Activated T-cell treated with anti-CD3 and anti-CD28 coated beads, Interleukin-2, amount 50 U/mL, for 48 hours (primary cell): Measurements from ENCODE around the gene PALM2AKAP2.
"Not testable (repeated sequence)": the region's sequence is repeated elsewhere in the genome, so short reads cannot be mapped to it uniquely, and the experiment has no call there.

ENCODE experiments used
- DNase-seq, 2 experiments: peaks; one replicate each; pipeline ENCODE4 v3.0.0-alpha.2; 2020

Gene PALM2AKAP2

DNA sequence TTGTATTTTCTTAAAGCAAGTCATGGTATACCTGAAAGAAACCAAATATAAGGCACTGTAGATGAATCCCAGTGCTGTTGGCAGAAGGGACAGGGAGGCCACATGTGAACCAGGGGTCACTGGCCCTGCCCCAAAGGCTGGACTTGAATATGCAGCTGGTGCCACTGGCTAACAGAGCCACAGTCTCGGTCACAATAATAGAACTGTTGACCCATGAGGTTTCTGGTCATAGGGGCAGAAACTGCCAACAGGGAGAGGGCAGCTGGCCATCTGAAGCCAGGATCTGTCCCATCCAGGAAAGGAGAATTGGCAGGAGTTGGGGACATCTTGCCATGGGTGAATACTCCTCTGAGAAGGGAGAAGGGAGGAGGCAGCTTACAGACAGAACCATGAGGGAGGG lies 31.9 kb downstream of the PALM2AKAP2 start:
- no peak for DNase-seq

DNA sequence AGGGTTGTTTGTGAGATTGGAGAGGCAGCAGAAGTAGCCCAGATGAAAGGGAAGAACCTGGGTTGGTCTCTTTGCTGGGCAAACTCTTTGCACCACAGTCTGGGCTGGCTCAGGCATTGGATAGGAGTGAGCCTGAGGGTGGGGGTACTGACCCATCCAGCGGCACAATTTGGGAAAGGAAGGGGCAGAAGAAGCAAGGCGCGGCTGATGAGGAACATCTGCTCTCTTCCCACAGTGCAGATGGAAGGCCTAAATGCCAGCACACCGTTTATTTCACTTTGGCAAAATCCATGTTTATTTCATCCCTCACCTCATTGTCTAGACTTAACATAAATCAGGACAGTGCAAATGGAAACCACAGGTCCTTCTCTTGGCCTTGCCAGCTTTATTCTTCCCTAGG lies 32.3 kb downstream of the PALM2AKAP2 start:
- DNase-seq: no peak

DNA sequence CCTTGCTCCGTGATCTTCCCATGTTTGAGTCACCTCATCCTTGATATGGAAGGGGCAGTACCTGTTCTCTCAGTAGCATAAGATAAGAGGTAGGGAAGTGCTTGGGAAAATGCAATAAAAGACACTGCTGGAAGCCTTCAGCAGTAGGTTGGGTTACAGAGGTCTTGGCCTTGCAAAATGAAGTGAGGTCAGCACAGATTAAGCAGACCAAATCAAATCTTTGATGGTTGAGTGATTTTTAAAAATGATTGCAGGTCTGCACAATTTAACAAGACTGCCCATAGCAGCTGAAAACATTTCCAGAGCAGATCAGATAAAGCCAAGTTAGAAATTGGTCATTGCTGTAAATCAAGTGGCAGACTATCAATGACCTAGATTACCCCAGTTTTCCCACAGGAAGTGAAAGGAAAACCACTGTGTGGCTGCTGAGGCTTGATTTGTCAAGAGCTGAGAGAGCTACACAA lies 32.9 kb downstream of the PALM2AKAP2 start:
- DNase-seq: no peak

DNA sequence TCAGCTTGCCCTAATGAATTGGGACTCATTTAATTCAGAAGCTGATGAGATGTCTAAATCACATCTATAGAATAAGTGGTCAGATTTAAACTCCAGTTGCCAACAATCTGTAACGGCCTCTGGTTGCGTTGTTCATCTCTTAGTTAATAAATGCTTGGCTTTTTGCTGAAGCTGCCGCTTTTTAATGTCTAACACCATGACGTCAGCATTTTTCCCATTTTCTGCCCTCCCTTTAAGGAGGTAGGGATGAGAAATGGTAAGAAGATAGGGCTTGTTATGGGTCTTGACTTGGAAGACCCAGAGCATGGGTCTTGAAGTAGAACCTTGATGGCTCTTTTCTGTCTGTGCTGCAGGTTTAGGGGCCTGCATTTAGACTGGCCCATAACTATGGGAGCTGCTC lies 33.3 kb downstream of the PALM2AKAP2 start:
- DNase-seq: no peak

DNA sequence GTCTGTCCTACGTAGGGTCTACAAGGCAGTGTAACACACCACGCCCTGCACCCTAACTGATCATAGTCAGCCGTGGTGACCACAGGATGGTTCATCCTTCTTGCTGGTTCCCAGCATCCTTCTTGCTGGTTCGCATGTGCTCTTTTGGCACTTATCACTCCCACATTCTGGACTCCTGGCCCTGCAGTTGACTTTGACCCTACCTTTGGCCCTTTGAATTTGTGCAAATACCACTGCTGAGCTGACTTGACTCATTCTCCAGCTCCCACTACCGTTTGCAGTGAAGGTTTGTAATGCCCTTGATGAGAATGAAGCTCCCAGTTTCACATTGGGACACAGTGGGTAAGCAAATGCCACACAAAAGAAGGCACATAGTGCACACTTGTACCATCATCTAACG lies 33.8 kb downstream of the PALM2AKAP2 start:
- no peak for DNase-seq

DNA sequence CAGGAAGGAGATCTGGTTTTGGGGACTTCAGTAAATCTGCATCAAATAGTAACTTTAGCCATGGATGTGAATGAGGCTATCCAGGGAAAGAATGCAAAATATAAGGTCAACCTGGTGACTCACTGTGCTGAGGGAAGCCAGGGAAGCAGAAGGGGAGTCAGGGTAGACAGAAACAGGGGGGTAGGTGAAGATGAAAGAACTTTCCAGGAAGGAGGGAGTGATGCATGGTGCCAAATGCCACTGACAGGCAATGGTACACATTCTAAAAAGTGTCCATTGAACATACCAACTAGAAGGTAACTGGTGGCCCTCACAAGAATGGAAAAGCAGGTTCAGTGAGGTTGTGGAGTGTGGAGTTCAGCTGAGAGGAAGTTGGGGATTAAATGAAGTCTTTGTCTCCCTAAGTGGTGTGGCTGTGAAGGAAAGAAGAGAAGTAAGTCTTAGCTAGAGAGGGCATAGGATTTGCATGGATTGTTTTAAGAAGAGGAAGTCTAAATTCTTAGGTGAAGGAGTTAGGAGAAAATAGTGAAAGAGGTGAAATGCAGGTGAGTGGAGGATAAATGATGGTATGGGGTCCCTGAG lies 35.5 kb downstream of the PALM2AKAP2 start:
- DNase-seq: no peak

DNA sequence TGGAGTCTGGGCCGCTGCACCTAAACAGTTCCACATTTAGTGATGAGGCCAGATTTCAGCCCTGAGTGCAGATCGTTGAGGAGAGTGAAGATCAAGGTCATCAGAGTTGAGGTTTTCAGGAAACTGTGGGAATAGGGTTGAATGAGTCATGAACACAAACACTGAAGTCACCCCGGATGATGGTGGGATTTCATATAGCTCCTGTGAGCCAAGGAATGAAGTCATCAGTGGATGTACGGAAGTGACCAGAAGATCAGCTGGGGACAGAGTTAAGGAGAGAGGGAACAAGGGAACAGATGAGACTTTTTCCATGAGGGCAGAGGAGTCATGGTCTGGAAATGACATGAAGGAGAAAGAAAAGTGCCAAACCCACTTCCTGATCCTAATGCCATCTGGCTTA lies 36.5 kb downstream of the PALM2AKAP2 start:
- no peak for DNase-seq

DNA sequence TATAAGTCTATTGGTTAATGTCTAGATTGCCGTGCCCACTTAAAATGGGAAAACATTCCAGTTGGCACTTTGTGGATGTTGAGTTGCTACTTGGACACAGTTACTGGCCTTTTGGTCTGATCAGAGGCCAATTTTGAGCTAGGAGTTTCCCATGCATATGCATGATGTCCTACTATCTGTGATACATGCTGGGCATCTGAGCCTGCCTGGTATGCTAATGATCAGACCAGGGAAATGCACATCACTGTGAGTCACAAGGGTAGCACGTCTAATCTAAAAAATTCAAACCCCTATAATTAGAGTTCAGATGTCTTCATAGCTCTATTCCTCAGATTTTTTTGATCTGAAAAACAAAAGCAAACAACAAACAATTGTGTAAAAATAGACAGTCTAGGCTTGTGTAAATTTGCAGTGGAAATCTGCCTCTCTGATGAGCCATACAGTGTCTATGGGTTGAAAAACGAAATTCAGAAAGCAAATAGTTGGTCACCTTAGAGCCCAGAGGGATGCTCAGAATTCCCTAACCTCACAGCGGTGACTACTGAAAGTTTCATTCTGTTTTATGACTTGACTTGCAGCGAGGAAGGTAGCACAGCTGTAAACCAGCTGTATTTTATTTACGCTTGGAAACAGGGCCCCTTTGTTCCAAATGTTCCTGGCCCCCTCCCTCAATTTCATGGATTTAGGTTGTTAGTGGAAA lies 37.3 kb downstream of the PALM2AKAP2 start:
- DNase-seq: no peak

DNA sequence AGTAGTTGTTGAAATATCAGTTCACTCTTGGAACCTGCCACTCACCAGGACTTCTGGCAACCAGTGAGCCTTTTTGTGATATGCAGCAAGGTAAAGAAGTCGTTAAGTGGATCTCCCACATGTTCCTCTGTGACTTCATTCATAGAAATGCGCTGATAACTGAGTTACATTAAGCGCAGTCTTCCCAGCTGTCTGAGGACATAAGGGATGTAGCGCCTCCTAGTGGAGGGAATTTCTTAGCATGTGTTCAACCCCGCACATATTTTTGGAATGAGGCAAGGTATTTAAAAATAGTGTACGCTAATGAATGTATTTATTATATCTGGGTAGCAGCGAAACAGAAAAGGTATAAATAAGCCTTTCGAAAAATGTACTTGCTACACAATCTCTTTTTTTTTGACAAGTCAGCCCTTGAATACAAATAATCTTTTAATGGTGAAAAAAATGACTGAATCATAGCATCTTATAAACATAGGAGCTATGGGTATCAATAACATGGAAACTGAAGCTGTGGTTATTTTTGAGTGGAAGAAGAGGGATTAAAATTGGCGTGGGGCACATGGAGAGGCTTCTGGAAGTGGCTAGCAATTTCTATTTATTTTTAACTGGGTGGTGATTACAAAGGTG lies 38.0 kb downstream of the PALM2AKAP2 start:
- peak; percentile 28 to 38 for DNase-seq

DNA sequence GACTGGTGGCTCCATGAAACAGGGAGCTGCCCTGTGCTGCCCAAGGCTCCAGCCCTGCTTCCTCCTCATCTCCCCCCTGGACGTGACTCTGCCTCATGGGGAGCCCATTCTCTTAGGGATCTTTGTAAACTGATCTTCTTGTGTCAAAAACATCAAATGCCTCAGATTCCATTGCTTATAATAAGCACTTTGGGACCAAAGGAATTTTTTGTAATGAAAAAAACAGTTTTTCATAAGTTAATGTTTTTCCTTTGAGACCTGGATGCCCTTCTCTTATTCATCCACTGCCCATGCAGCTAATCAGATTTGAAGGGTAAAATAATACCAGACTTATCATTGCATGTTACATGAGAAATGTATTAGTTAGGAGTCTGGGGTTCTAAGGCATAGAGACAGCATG lies 41.7 kb downstream of the PALM2AKAP2 start:
- no peak for DNase-seq

DNA sequence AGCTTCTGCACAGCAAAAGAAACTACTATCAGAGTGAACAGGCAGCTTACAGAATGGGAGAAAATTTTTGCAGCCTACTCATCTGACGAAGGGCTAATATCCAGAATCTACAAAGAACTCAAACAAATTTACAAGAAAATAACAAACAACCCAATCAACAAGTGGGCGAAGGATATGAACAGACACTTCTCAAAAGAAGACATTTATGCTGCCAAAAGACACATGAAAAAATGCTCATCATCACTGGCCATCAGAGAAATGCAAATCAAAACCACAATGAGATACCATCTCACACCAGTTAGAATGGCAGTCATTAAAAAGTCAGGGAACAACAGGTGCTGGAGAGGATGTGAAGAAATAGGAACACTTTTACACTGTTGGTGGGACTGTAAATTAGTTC lies 45.4 kb downstream of the PALM2AKAP2 start:
- not testable (repeated sequence) for DNase-seq

DNA sequence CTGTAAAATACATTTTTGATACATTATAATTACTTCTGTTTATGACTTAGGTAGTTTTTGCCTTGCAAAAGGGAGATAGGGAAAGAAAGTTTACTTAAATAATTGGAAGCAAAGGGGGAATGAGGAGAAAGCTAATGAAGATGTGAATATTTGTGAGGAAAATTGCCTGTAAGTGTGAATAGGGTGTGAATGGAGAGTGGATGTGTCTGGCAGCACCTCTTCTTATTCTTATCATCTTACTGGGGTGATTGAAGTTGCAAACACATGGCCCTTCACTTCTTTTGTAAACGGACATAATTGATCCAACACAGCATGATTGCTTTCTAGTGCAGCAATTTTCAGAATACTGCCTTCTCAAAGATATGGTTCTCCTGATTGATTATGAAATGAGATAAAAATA lies 46.6 kb downstream of the PALM2AKAP2 start:
- no peak for DNase-seq

DNA sequence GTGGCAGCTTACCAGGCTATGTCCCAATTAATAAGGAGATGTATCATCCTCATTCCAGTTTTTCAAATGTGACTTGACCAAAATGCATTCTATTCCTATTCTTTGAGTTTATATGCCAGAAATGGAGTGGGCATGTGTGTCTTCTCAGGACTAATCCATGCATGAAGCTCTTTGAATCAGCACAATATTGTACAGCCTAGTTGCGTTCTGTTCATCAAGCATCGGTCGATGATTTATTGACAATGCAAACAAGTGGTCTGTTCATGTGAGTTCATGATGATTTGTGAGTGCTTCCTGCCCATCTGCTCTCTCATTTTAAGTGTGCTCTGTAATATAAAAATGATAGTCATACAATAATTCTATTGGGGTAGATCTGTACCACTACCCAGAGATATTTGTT lies 48.3 kb downstream of the PALM2AKAP2 start:
- DNase-seq: no peak
